ENCODE results near the gene ECE2.
A peak's percentile ranks its signal among the peaks of the same experiment; 100 is the strongest.

ECE2 gene

GRCh38 chr3:184315871-184316661 lies 40.2 kb downstream of the ECE2 start:
- DNase-seq: no peak

GRCh38 chr3:184316792-184317191 lies 41.0 kb downstream of the ECE2 start:
- no peak for DNase-seq

GRCh38 chr3:184317201-184317600 lies 41.4 kb downstream of the ECE2 start:
- no peak for DNase-seq

- DNase-seq: peak; percentile 67
Observed at GRCh38 chr3:184320104-184320445, 44.3 kb downstream of the ECE2 start.

- no peak for DNase-seq
Observed at GRCh38 chr3:184321666-184322065, 45.8 kb downstream of the ECE2 start.

GRCh38 chr3:184322731-184323487 lies 47.1 kb downstream of the ECE2 start:
- DNase-seq: no peak

GRCh38 chr3:184323696-184324095 lies 47.9 kb downstream of the ECE2 start:
- no peak for DNase-seq

GRCh38 chr3:184325269-184325668 lies 49.4 kb downstream of the ECE2 start:
- no peak for DNase-seq

- peak; percentile 62 for DNase-seq
Observed at GRCh38 chr3:184325715-184326369, 50.0 kb downstream of the ECE2 start.

- DNase-seq: no peak
Observed at GRCh38 chr3:184327171-184327570, 51.3 kb downstream of the ECE2 start.

- no peak for DNase-seq
Observed at GRCh38 chr3:184328516-184328915, 52.7 kb downstream of the ECE2 start.

- no peak for DNase-seq
Observed at GRCh38 chr3:184332370-184333090, 56.7 kb downstream of the ECE2 start.

- DNase-seq: no peak
Observed at GRCh38 chr3:184333190-184333589, 57.4 kb downstream of the ECE2 start.

GRCh38 chr3:184333700-184334099 lies 57.9 kb downstream of the ECE2 start:
- DNase-seq: no peak

- DNase-seq: peak; percentile 69
Observed at GRCh38 chr3:184334470-184335158, 58.8 kb downstream of the ECE2 start.

GRCh38 chr3:184335291-184335660 lies 59.5 kb downstream of the ECE2 start:
- no peak for DNase-seq

- peak; percentile 91 for DNase-seq
Observed at GRCh38 chr3:184335661-184336546, 60.1 kb downstream of the ECE2 start.

GRCh38 chr3:184336547-184337398 lies 61.0 kb downstream of the ECE2 start:
- DNase-seq: no peak

- no peak for DNase-seq
Observed at GRCh38 chr3:184337399-184337714, 61.5 kb downstream of the ECE2 start, which contains the start of gene FAM131A. FAM131A (plus strand) TSS chr3:184337600; CDS start chr3:184337631, 31 bp downstream.

GRCh38 chr3:184337981-184338380 lies 62.2 kb downstream of the ECE2 start:
- DNase-seq: no peak

- no peak for DNase-seq
Observed at GRCh38 chr3:184338511-184338945, 62.7 kb downstream of the ECE2 start.
